Hepatic stellate cell (primary cell): ENCODE measurements around the gene HNF1B.

ENCODE experiments used
- DNase-seq: peaks from one replicate; pipeline ENCODE4 v3.0.0; 2011; ENCODE audit warnings: low spot score

HNF1B gene

DNA sequence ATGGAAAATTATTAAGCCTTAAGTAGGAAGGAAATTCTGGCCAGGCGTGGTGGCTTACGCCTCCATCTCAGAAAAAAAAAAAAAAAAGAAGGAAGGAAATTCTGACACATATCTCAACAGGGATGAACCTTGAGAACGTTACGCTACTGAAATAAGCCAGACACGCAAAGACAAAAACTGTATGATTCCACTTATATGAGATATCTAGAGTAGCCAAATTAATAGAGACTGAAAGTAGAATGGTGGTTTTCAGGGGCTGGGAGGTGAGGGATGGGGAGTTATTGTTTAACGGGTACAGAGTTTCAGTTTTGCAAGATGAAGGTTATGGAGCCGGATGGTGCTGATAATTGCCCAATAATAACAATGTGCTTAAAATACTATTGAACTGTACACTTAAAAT lies 16.2 kb upstream of the HNF1B start:
- no peak for DNase-seq

DNA sequence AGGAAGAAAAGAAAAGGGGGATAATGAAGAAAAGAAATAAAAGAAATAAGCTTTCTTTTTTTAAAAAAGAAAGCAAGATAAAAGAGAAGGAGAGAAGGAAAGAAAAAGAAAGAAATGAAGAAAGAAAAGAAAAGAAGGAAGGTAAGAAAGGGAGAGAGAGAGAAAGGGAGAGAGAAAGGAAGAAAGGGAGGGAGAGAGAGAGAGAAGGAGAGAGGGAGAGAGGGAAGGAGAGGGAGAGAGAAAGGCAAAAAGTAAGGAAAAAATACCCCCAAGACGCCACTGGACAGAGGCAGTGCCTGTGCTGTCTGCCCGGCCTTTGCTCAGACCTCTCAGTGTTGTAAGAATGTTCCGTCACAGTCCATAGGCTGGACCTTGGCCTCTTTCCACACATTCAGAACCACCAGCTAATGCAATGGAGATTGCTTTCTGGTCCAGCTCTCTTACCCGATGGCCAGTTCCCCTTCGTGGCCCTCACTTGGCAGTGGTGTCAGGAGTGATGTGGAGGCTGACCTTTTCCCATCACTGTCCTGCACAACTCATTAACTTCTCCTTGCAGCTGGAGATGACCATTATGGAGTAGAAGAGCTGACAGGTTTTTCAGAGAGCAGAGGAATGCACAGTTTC lies 14.3 kb upstream of the HNF1B start:
- no peak for DNase-seq

DNA sequence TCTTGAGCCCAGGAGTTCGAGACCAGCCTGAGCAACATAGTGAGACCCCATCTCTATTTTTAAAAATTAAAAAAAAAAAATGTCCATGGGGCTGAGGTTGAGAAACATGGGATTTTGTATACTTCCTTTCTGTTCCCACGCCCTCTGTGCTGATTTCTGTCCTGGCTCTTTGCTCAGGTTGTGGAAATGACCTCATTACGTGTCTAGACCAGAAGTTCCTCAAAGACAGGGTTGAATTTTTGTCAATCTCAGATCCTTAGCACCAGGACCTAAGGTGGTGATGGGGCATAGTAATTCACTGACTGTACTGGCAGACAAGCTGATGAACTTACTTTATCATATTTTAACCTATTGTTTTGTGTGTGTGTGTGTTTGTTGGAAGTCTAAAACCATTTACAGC lies 11.2 kb upstream of the HNF1B start:
- no peak for DNase-seq

DNA sequence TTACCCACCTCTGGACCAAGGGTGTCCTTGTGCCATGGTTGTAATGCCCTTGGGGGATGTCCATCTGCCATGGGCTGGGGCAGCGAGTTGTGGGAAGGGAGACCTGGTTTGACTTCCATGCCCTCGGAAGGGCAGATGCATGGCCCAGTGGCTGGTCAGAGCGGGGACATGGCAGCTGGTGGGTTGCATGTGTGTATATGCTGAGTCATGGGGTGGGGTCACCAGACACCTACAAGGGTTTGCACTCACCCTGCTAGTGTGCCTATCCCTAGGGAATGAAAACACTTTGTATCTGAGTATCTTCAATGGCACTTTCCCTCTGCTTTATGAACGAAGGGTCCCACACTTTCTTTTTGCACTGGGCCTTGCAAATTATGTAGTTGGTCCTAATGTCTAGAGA lies 10.6 kb upstream of the HNF1B start:
- DNase-seq: no peak

DNA sequence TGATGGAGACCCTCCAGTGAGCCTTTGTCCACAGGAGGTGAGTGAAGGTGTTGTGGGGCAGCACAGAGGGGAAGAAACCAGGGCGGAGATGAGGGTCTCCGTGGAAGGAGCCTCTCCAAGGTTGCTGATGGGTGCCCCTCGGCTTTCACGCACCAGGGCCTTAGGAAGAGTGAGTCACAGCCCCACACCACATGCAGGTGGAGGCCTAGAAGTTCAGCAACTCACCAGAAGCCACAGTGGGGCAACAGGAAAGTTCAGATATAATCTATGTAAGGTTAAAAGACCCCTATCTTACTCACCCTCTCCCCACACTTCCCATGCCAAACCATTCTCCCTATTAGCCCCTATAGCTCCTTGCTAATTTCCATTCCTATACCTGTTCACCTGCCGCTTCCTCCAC lies 9.5 kb upstream of the HNF1B start:
- DNase-seq: no peak

DNA sequence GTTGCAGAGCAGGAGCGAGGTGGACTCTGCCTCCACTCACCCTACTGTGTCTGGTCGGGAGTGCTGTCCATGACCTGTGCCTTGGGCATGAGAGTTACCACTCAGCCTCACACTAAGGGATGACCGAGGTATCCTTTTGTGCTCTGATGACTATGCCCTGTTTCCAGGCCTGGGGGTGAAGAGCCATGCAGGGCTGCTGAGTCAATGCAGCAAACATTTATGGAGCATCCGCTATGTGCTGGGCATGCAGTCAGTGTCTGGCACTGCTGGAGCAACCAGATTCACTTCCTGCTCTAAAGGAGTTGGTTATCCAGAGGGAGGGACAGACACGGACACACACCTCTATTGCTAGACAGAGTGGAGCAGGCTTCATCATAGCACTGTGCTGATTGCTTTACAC lies 7.6 kb upstream of the HNF1B start:
- no peak for DNase-seq

DNA sequence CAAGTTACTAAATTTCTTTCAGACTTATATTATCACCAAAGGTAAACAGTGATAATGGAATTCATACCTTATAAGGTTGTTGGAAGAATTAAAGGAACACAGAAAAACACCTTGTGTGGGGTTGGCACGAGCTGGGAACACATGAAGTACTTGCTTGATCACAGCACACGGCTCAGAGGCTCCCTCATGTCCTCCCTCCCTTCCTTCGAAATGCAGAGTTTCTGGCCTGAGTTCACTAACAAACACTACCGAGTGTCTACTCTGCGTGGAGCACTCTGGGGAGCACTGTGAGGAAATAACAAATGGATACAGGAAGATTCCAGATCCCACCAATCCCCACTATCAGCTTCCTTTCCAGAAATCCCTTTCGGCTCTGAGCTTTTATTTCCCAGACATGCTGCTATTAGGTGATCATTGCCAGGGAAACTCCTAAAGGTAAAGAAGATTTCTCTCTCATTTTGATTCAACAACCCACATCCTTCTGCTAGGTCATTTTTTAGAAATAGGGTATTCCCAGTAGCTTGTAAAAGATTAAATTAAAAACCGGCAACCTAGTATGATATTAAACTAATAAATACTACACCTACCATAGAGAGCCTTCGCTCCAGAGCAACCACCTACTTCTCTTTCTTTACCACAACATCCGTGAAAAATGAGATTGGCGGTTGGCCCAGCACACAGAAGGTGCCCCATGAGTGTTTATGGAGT lies 6.1 kb upstream of the HNF1B start:
- DNase-seq: no peak

DNA sequence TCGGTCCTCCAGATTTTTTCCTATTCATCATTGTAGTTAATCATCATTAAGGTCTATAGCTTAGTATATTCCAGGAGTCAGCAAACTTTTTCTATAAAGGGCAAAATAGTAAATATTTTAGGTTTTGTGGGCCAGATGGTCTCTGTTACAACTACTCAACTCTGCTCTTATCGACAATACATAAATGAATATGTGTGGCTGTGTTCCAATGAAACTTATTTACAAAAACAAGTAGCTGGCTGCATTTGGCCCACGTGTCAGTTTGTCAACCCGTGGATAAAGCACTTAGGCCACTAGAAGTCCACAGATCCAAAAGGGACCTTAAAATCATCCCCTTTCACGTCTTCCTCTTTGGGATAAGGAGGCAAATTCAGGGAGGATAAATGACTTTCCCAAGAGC lies 5.4 kb upstream of the HNF1B start:
- DNase-seq: no peak

DNA sequence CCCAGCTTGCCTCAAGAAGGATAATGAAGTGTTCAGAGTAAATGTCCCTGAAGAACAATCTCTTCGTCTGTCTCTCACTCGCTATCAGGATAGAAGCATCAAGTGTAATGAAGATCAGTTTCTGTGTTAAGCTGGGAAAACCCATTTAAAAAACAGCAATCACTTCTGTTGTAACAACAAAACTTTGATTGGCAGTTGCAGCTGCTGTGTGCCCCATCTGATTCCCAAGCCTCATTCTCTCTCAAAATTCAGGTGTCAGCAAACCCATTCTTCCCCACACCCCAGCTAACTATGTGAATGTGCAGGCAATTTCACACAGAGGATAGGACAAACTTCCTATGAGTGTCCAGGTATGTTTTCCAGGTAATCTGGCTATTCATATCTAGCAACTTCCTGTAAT lies 2.4 kb upstream of the HNF1B start:
- DNase-seq: no peak

DNA sequence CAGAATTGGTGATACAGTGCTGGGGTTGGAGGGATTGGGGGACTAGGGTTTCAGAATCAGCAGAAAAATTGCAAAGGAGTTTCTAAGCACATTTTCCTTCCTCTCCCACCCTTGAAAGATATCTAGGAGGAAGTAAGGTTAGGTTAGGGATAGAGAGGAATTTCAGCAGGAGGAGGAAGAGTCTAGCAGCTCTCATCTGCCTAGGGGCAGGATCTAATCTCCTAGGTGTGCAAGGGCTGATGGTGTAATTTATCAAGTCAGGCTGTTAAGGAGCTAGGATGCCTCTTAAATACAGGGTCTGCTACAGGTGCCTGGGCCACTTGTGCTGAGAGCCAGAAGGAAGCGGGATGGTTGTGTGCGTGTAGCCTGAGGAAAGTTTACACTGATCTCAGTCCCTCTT lies 1.8 kb upstream of the HNF1B start:
- no peak for DNase-seq

DNA sequence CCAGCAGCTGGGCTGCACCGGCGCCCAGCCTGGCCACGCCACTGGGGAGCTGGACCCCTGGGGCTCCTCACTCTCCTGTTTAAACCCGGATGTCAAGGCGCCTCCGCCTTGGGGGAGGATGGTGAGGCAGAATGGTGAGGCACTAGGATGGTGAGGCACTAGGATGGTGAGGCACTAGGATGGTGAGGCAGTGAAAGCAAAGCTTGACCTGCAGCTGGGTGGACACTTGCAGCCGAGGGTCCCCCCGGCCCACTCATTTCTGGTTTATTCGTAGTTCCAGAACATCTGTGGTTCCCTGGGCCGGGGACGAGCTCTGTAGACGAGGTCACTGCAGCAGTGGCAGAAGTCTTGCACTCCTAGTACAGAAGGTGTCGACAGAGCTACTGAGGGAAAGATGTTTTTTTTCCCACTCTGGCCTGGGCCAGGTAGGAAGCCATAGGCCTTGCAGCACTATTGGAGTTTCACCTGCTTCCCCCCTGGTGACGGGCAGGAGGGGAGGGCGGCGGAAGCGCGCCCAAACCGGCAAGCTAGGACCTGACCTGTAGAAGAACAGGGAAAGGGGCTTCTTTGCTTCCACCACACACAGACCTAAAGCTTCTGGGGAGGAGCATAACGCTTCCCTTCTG lies 1.1 kb upstream of the HNF1B start:
- no peak for DNase-seq

DNA sequence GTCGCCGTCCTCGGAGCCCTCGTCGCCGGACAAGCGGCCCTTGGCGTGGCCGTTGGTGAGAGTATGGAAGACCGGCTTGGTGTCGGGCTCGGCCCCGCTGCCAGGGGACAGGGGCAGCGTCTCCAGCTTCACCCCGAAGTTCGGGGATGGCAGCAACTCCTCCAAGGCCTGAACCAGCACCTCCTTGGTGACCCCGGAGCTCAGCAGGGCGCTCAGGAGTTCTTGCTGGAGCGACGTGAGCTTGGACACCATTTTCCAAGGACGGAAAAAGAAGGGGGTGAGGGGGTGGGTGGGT lies 279 bp downstream of the HNF1B start:
- no peak for DNase-seq

DNA sequence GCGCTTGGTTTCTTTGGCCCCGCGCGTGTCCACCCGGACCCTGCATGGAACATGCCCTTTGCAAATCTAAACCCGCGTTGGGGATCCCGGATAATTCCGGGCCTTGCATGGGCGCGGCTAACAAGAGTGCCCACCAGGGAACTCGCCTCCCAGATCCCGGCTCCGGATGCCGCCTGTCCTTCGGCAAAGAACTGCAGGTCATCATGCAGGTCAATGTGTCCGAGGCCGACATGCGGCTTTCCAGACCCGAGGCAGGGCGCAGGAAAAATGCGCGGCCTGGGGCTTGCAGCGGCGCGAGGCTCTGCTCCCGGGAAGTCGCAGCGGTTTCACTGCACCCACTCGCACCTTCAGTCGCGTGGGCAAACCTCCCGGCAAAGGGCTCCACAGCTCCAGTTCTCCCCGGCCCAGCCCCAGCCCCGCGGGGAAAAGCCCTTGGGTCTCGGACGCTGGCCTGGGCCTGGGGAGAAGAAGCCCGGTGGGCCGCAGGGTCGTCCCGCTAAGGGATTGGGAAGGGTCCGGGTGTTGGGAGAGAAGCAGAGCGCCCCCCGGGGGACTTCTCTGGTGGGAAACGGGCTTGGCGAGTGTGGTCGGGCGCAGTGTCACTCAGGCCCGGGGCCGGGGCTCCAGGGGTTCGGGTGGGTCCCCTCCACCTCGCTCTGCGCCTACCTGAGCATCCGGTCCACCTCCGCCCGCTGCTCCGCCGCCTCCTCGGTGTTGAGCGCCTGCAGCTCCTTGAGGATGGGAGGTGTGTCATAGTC lies 805 bp downstream of the HNF1B start:
- DNase-seq: no peak

DNA sequence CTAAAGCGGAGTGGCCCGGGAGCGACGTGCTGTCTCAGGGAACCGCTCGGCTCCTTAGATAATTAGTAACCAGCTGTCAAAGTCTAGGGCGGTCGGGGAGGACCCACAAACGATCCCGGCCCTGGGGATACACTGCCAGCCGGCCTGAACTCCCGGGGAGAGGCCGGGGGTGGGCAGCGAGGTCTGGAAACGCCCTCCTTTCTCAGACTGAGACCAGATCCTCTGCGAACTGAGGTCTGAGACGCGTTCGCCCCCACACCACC lies 1.3 kb downstream of the HNF1B start:
- DNase-seq: no peak

DNA sequence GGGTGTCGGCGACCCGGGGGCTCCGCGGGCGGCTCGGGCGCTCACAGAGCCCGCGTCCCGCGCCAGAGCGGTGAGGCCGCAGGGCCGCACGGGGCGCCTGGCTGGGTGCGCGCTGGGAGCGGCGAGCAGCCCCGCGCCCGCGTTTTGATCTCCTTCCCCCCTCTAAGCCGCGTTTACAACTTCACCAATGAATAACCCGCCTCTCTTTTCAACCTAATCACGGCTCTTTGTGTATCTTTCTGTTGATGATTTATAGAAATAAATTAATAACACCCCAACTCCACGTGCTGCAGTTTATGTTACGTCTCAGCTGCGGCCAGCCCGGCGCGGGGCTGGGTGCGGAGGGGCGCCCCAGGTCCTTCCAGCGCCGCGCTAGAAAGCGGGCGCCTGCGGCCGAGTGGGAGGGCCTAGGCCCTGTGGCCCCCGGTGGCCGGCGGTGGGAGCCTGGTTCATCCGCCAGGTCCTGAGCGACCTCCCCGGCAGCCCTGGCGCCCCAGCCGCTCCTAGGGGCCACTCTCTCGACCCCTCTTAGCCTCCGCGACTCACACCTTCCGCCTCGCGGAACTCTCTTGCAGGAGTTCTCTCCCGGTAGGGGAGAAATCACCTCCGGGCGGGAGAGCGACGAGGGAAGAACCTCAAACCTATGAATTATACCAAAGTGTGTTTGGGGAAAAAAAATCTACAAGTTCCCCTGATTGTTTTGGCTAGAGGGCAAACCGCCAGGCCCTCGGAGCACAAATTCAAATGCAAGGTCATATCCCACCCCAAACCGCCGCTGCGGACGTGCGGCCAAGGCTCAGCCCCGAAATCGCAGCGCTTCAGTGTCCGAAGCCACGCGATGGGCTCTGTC lies 1.9 kb downstream of the HNF1B start:
- DNase-seq: no peak

DNA sequence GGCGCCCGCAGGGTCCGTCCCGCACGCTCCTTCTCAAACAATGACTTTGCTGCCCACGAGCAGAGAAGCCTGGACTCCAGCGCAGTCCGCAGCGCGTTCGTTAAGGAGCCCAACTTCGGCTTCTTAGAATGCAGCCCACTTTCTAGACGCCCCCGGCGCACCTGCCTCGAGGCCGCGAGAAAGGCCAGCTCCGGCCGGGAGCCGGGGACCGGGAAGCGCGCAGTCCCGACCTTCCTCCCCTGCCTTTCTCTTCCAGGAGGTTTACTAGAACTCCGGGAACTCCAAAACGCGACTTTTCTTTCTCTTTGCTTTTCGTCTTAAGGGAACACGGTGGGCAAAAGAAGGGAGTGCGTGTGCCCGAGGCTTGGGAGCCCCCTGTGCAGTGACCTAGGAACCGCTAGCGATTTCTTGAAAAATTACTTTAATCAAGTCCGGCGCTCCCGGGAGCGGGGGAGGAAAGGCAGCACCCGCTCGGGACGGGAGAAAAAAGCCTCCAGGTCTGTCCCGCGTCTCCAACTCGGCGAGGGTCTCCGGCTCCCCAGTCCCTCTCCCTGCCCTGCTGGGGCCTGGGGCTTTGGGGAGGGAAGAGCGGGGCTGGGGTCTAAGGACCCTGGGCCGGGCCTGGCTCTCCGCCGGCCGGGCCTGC lies 2.6 kb downstream of the HNF1B start:
- no peak for DNase-seq

DNA sequence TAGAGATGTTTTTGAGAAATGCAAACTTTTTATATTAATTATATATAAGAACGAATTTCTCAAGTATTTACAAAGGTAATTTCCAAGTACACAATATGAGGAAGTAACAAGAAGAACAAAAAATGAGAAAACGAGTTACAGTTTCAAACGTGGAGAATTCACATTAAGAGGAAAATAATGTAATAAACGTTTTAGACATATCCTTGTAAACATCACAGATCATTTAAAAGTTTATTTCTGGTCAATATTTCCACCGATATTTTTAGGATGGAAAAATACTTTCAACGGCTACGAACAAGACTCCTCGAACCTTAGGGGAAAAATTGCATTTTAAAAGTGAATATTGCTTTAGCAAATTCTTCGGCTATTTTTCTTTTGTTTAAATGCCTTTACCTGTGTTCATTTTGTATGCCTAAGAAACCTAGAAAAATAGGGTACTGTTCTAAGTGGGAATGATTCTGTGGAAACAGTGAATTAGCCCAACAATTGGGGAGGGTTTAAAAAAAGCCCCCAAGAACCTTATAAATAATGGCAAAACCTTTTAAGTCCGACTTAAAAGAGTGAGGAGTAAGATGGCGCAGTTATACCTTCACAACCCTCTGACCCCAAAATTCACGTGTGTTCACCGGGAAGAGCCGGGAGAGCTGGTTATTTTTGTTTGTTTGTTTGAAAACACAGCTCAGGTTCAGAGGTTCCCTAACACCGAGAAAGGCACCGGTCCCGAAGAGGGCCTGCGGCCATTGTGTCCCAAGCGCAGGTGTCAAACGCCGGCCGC lies 3.3 kb downstream of the HNF1B start:
- no peak for DNase-seq

DNA sequence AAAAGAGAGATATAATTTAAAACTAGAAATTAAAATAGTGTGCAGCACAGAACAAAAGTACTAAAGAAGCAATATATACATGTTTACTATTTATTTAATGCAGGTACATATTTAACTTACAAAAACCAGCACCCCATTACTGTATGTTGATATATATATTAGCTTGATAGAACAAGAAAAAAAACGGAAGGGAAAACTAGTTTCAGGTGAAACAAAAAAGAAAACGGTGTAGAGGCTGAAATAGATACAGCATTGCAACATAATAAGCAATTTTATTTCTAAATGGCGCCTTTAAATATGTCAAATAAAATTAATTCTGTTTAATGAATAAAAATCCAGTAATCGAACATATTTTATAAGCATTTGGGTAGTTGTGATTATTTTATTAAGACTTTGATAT lies 3.9 kb downstream of the HNF1B start:
- DNase-seq: no peak

DNA sequence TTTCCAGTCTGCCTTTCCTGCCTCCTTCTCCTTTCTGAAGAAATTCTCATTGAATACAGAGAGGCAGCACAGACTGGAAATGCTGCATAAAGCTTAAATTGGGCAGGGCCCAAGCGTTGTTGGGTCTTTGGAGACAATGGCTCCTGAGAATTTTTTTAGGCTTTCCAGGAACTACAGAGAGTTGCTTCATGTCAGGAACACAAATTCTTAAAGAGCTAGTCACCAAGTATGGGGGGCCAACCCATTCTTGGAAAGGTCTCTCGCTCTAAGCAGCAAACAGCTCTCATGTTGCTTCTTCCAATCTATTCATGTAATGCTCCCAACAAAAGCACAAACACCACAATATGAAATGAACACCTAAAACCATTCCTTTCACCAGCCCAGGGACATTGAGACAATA lies 6.9 kb downstream of the HNF1B start:
- no peak for DNase-seq

DNA sequence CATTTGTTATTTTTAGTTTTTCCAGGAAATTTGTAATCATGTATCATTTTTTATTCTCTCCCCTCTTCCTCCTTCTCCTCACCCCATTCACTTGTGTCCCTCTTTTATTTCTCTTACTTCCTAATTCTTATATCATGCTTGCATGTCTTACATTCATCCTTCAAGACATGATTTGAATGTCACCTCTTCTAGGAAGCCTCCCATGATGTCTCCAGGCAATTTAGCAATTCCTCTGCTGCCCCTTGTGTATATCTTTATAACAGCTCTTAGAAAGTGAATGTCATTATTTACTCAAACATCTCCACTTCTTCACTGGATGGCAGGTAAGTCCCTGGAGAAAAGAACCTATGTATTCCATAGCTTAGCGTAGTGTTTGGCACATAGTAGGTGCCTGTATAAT lies 7.8 kb downstream of the HNF1B start:
- no peak for DNase-seq

DNA sequence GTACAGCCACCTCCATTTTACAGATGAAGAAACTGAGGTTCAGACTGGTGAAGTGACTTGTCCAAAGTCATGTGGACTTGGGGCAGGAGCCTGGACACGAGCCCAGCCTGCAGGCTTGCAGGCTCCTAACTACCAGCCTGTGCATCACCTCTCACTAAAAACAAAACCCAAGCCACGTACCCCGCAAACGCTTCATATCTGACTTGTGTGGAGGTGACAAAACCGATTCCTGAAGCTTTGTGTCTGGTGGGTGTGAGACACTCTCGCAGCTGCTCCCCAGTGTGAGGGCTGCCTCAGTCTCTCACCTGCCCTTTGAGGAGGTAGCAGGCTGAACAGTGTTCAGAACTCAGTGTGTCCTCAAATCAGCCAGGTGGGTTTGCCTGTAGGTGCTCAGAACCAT lies 8.4 kb downstream of the HNF1B start:
- DNase-seq: no peak
